Measurements from ENCODE around the gene ANKK1.

The ANKK1 gene

DNA sequence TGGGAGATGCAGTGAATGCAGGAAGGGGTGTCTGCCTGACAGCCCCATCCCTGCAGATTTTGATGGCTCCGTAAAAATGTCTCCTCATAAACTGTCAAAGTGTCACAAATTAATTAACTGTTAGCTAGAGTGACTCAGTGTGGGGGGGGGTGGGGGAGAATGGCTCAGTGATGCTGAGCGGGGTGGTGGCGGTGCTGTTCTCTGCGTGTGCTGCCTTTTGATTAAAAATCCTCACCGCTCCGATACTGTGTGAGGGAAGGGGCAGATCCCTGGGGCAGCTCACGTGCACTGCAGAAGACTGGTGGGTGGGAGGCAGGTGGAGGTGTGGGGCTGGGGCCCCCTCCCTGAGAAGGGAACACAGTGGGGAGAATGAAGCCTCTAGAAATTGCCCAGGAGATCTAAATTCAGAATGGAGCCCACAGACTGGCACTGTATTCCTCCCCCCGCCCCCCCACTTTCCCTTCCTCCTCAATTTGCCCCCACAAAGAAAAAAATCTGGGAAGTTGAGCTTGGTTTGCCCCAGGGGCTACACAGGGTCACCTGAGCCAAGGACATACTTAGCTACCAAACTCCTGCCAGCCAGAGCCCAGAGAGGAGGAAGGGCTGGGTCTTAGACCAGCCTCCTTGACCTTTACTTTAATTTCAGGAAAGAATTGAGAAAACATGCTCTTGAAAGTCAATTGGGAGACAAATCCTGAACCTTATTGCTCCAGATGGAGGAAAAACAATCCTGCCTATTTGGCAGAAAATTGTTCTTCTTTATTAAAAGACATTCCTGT, 47.8 kb downstream of the ANKK1 start (continued):
- TF ChIP-seq, protein P1, sequence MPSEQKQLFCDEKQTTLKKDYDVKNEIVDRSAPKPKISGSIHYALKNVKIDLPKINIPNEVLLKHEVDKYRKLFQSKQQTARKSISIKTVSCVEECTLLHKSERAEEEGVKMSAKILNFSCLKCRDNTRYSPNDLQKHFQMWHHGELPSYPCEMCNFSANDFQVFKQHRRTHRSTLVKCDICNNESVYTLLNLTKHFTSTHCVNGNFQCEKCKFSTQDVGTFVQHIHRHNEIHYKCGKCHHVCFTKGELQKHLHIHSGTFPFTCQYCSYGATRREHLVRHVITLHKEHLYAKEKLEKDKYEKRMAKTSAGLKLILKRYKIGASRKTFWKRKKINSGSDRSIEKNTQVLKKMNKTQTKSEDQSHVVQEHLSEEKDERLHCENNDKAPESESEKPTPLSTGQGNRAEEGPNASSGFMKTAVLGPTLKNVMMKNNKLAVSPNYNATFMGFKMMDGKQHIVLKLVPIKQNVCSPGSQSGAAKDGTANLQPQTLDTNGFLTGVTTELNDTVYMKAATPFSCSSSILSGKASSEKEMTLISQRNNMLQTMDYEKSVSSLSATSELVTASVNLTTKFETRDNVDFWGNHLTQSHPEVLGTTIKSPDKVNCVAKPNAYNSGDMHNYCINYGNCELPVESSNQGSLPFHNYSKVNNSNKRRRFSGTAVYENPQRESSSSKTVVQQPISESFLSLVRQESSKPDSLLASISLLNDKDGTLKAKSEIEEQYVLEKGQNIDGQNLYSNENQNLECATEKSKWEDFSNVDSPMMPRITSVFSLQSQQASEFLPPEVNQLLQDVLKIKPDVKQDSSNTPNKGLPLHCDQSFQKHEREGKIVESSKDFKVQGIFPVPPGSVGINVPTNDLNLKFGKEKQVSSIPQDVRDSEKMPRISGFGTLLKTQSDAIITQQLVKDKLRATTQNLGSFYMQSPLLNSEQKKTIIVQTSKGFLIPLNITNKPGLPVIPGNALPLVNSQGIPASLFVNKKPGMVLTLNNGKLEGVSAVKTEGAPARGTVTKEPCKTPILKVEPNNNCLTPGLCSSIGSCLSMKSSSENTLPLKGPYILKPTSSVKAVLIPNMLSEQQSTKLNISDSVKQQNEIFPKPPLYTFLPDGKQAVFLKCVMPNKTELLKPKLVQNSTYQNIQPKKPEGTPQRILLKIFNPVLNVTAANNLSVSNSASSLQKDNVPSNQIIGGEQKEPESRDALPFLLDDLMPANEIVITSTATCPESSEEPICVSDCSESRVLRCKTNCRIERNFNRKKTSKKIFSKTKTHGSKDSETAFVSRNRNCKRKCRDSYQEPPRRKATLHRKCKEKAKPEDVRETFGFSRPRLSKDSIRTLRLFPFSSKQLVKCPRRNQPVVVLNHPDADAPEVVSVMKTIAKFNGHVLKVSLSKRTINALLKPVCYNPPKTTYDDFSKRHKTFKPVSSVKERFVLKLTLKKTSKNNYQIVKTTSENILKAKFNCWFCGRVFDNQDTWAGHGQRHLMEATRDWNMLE (tag by site-specific recombination; conservative IDR thresholded peaks at IDR 0.05; ENCODE audit: low read depth), result no peak
- TF ChIP-seq ZFHX2 (tag by site-specific recombination; conservative IDR thresholded peaks at IDR 0.05) (no peak), ZNF473 (tag by site-specific recombination; IDR thresholded peaks at IDR 0.05) (no peak)

DNA sequence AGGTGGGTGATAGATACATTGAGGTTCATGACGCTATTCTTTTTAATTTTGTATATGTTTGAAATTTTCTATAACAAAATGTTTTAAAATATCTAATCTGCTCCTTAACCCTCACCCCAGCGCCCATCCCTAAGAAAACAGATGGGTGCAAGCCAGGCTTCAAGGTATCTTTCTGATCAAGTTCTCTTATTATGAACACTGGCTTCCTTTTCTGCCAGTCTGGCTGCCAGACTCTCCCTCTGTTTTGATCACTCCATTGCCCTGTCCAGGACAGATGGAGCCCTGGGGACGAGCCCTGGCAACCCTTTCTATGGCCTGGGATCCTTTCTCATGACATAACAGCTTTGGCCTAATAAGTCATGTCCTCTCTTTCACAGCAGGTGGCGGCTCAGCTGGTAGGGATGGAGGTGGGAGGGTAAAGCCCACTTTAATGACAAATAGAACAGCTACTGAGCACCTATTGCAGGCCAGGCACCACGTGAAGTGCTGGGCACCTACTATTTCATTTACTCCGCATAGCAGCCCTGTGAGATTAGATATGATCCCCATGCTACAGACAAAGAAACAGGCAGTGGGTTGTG, 49.2 kb downstream of the ANKK1 start:
- TF ChIP-seq, protein P2, sequence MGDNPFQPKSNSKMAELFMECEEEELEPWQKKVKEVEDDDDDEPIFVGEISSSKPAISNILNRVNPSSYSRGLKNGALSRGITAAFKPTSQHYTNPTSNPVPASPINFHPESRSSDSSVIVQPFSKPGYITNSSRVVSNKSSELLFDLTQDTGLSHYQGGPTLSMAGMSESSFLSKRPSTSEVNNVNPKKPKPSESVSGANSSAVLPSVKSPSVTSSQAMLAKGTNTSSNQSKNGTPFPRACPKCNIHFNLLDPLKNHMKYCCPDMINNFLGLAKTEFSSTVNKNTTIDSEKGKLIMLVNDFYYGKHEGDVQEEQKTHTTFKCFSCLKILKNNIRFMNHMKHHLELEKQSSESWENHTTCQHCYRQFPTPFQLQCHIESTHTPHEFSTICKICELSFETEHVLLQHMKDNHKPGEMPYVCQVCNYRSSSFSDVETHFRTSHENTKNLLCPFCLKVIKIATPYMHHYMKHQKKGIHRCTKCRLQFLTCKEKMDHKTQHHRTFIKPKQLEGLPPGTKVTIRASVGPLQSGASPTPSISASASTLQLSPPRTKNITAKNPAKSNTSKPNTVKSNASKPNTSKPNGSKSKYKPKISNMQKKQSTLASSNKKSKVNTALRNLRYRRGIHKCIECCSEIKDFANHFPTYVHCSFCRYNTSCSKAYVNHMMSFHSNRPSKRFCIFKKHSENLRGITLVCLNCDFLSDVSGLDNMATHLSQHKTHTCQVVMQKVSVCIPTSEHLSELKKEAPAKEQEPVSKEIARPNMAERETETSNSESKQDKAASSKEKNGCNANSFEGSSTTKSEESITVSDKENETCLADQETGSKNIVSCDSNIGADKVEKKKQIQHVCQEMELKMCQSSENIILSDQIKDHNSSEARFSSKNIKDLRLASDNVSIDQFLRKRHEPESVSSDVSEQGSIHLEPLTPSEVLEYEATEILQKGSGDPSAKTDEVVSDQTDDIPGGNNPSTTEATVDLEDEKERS (tag by site-specific recombination; IDR thresholded peaks at IDR 0.05), result no peak
- Histone ChIP-seq H3K27ac (ENCODE audit: extremely low read depth, low read depth, low read length) (no peak overlapping the region), H3K4me3 (ENCODE audit: low read depth, low read length) (no peak overlapping the region), H3K9me3 (ENCODE audit: control insufficient read depth, insufficient read depth, low read depth, low read length) (no peaks in the 10 kb centered on the region), H3K36me3 (ENCODE audit: control insufficient read depth in 2 of 2, insufficient read depth in 1 of 2, low read length in 2 of 2) (no peaks in the 10 kb centered on the region), H3K4me1 (ENCODE audit: control insufficient read depth, insufficient read depth, low read length) (no peaks in the 10 kb centered on the region)
- POLR2A ChIA-PET, result no interaction called here
- CTCF ChIA-PET, result no interaction called here

DNA sequence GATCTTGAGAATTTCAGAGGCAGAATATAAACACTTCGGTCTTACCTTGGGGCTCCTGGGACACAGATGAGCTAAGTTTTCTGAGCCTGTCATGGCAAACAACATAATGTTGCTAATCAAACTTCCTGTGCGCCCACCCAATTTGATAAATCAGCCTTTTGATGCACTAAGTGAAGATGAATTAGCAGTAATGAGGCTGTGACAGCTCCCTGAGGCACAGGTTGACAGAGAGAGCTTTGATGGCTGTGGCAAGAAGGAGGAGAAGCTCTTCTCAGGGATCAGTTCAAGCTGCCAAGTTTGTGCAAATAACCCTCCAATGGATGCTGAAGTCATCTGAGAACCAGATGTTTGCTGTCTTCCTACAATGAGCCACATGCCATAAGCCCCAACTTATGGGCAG, 53.2 kb downstream of the ANKK1 start:
- POLR2A ChIA-PET, result no interaction called here

More for the DNA sequence above, 53.2 kb downstream of the ANKK1 start:
- no peak for TF ChIP-seq ZNF391 (tag by site-specific recombination; IDR thresholded peaks at IDR 0.05; ENCODE audit: borderline replicate concordance, low read depth)
- no peak for TF ChIP-seq SCRT1 (tag by site-specific recombination; IDR thresholded peaks at IDR 0.05; ENCODE audit: borderline replicate concordance)
- TF ChIP-seq ZFP69B (tag by site-specific recombination; IDR thresholded peaks at IDR 0.05), result no peak
- no peak for TF ChIP-seq ZNF341 (tag by site-specific recombination; IDR thresholded peaks at IDR 0.05; ENCODE audit: low read depth)
- TF ChIP-seq ZSCAN30 (tag by site-specific recombination; IDR thresholded peaks at IDR 0.05), result no peak
- TF ChIP-seq ZNF169 (tag by site-specific recombination; IDR thresholded peaks at IDR 0.05), result no peak
- no peak for TF ChIP-seq ZNF530 (tag by site-specific recombination; IDR thresholded peaks at IDR 0.05; ENCODE audit: low read depth)
- TF ChIP-seq ZNF571 (tag by site-specific recombination; IDR thresholded peaks at IDR 0.05), result no peak
- TF ChIP-seq ZNF292 (tag by site-specific recombination; IDR thresholded peaks at IDR 0.05; ENCODE audit: borderline replicate concordance, low read depth), result no peak
- TF ChIP-seq, protein P3, sequence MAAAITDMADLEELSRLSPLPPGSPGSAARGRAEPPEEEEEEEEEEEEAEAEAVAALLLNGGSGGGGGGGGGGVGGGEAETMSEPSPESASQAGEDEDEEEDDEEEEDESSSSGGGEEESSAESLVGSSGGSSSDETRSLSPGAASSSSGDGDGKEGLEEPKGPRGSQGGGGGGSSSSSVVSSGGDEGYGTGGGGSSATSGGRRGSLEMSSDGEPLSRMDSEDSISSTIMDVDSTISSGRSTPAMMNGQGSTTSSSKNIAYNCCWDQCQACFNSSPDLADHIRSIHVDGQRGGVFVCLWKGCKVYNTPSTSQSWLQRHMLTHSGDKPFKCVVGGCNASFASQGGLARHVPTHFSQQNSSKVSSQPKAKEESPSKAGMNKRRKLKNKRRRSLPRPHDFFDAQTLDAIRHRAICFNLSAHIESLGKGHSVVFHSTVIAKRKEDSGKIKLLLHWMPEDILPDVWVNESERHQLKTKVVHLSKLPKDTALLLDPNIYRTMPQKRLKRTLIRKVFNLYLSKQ (tag by site-specific recombination; IDR thresholded peaks at IDR 0.05; ENCODE audit: borderline replicate concordance), result no peak
- TF ChIP-seq, protein P4, sequence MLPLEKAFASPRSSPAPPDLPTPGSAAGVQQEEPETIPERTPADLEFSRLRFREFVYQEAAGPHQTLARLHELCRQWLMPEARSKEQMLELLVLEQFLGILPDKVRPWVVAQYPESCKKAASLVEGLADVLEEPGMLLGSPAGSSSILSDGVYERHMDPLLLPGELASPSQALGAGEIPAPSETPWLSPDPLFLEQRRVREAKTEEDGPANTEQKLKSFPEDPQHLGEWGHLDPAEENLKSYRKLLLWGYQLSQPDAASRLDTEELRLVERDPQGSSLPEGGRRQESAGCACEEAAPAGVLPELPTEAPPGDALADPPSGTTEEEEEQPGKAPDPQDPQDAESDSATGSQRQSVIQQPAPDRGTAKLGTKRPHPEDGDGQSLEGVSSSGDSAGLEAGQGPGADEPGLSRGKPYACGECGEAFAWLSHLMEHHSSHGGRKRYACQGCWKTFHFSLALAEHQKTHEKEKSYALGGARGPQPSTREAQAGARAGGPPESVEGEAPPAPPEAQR (tag by site-specific recombination; IDR thresholded peaks at IDR 0.05), result no peak
- no peak for TF ChIP-seq ZNF114 (tag by site-specific recombination; IDR thresholded peaks at IDR 0.05)
- no peak for TF ChIP-seq ZNF521 (tag by site-specific recombination; IDR thresholded peaks at IDR 0.05)
- TF ChIP-seq KLF9 (tag by site-specific recombination; IDR thresholded peaks at IDR 0.05; ENCODE audit: low read depth), result no peak
- TF ChIP-seq RBAK (tag by site-specific recombination; IDR thresholded peaks at IDR 0.05), result no peak
- TF ChIP-seq ZSCAN16 (tag by site-specific recombination; IDR thresholded peaks at IDR 0.05), result no peak
- TF ChIP-seq ZNF596 (tag by site-specific recombination; IDR thresholded peaks at IDR 0.05), result no peak
- CTCF ChIA-PET, result interaction anchor here (0.5 to 0.6 kb wide), 2 partner anchors 96 to 1578 kb away, joined by 3 to 4 read pairs; no protein-coding TSS in a partner anchor
- no peaks in the 10 kb centered on the region for H3K9me3 ChIP-seq (ENCODE audit: control insufficient read depth, insufficient read depth, low read depth, low read length)
- no peaks in the 10 kb centered on the region for H3K36me3 ChIP-seq (ENCODE audit: control insufficient read depth in 2 of 2, insufficient read depth in 1 of 2, low read length in 2 of 2)
- H3K27ac ChIP-seq (ENCODE audit: extremely low read depth, low read depth, low read length), result no peak overlapping the region
- no peak overlapping the region for H3K4me3 ChIP-seq (ENCODE audit: low read depth, low read length)
- no peaks in the 10 kb centered on the region for H3K4me1 ChIP-seq (ENCODE audit: control insufficient read depth, insufficient read depth, low read length)

All from HEK293 (cell line).